Gastrocnemius medialis (tissue), 4 donors: ENCODE measurements around the gene PARD3.

Experiments
- POLR2A ChIP-seq, 2 donors: fragments of 450-650 bp; IDR thresholded peaks; one replicate each; pipeline ENCODE4 v1.6.1; 2017; ENCODE audit warnings: antibody characterized with exemption in 2 of 2, mild to moderate bottlenecking in 2 of 2, moderate library complexity in 2 of 2
- TF ChIP-seq, protein P1 (sequence below), 5 experiments: fragments of 450-650 bp in 3 of 5; fragments of 200-600 bp in 2 of 5; sonication (generic) in 2 of 5; IDR thresholded peaks in 4 of 5; conservative IDR thresholded peaks in 1 of 5; 1 replicate in 4 of 5; 2 replicates in 1 of 5; pipeline ENCODE4 v1.5.1; 2016 to 2019; ENCODE audit warnings: antibody characterized with exemption in 5 of 5, mild to moderate bottlenecking in 3 of 5, moderate library complexity in 3 of 5

DNA sequence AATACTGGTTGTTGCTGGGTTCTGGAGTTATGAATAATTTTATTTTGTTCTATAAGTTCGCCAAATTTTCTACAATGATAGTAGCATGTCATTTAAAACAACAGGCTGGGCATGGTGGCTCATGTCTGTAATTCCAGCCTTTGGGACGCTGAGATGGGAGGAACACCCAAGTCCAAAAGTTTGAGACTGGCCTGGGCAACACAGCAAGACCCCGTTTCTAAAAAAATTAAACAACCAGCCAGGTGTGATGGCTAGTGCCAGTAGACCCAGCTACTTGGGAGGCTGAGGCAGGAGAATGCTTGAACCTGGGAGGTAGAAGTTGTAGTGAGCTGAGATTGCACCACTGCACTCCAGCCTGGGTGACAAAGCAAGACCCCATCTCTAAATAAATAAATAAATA lies 347.7 kb downstream of the PARD3 start:
- TF ChIP-seq, protein P1, sequence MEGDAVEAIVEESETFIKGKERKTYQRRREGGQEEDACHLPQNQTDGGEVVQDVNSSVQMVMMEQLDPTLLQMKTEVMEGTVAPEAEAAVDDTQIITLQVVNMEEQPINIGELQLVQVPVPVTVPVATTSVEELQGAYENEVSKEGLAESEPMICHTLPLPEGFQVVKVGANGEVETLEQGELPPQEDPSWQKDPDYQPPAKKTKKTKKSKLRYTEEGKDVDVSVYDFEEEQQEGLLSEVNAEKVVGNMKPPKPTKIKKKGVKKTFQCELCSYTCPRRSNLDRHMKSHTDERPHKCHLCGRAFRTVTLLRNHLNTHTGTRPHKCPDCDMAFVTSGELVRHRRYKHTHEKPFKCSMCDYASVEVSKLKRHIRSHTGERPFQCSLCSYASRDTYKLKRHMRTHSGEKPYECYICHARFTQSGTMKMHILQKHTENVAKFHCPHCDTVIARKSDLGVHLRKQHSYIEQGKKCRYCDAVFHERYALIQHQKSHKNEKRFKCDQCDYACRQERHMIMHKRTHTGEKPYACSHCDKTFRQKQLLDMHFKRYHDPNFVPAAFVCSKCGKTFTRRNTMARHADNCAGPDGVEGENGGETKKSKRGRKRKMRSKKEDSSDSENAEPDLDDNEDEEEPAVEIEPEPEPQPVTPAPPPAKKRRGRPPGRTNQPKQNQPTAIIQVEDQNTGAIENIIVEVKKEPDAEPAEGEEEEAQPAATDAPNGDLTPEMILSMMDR (IDR thresholded peaks at IDR 0.05 in 4 of 5, conservative IDR thresholded peaks at IDR 0.05 in 1 of 5) = no peak
- TF ChIP-seq POLR2A (IDR thresholded peaks at IDR 0.05) = no peak
